Measurements from ENCODE around the gene KDM4B.

Gene KDM4B

DNA sequence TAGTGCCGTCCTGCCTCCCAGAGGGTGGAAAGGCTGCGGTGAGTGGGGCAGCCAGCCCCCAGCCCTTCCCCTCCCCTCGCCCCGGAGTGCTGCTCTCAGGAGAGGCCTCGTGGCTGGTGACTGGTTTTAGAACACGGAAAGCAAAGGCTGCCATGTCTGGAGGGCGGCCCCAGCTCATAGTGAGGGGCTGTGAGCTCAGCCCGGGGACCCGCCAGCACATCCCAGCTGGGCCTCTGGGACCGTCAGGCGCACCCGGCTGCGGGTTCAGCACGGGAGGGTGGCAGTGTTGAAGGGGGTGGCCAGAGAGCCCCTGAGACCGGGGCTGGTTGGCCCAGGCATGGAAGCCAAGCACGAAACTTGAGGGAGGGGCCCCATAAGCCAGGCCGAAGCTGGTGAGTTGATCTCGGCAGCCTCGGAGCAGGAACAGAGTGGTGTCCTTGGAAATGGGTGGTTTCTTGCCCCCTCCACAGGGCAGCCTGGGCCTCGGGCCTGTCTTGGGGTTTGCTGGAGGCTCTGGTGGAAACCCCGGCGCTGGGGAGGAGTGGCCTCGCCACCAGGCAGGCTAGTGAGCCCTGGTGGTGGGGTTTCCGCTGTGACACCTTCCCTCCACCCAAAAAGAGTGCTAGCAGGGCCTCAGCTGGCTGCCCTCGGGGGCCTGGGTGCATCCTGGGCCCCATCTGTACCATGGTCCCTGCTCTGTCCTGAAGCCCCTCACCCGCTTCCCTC is 157.7 kb downstream of the KDM4B start:
- no peak for DNase-seq

- no peak for DNase-seq
These were observed 158.8 kb downstream of the KDM4B start for GRCh38 chr19:5127717-5128116.

- DNase-seq = no peak
These were observed 159.5 kb downstream of the KDM4B start for GRCh38 chr19:5128251-5128935.

GRCh38 chr19:5128936-5129389 is 160.1 kb downstream of the KDM4B start:
- DNase-seq = no peak

GRCh38 chr19:5129691-5130090 is 160.8 kb downstream of the KDM4B start:
- DNase-seq = no peak

DNA sequence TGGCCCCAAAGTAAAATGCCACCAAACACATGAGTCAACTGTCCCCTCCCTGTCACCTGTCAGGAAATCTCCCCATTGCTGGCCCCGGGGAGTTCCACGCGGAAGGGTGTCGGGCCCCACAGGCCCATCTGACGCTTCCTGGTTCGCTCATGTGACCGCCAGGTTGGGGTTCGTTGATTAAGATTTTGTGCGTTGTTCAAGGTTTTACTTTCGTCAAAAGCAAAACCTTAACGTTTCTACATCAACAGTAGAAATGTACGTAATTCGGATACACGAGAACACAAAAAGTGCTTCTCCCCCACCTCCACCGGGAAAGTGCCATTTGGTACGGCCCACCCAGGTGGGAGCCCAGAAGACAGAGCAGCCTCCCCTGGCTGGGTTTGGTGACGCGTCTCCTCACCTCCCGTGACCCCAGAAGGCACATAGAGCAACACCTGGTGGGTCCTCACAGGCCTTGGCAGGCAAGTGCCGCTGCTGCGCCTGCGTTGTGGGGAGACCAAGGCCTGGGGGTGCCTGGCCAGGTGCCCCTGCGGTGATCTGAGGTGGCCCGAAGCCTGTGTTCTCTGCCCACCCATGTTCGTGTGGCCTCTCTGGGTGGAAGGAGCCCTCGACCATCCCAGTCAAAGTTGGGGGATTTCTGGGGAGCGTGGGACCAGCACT is 161.6 kb downstream of the KDM4B start:
- DNase-seq = no peak

DNA sequence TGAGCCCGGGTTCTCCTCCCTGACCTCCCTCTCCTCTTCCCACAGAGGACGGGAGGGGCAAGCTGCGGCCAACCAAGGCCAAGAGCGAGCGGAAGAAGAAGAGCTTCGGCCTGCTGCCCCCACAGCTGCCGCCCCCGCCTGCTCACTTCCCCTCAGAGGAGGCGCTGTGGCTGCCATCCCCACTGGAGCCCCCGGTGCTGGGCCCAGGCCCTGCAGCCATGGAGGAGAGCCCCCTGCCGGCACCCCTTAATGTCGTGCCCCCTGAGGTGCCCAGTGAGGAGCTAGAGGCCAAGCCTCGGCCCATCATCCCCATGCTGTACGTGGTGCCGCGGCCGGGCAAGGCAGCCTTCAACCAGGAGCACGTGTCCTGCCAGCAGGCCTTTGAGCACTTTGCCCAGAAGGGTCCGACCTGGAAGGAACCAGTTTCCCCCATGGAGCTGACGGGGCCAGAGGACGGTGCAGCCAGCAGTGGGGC is 162.2 kb downstream of the KDM4B start:
- DNase-seq = no peak

- DNase-seq = no peak
These were observed 162.7 kb downstream of the KDM4B start for GRCh38 chr19:5131506-5132205.

DNA sequence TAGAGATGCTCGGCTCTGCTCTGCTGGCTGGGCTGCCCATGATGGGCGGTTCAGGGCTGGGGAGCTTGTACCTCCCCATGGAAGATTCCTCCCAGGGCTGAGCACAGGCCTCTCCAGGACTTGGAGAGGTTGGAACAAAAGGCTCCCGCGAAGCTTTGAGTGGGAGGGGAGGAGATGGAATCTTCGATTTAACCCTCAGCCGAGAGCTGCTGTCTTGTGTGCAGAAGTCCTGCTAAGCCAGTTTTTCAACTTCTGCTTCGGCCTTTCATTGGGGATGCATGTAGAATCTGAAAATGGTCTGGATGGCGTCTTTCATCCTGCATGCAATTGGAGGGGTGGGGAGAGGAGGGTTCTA is 163.3 kb downstream of the KDM4B start:
- no peak for DNase-seq

GRCh38 chr19:5132698-5133651 is 164.1 kb downstream of the KDM4B start:
- DNase-seq = no peak

DNA sequence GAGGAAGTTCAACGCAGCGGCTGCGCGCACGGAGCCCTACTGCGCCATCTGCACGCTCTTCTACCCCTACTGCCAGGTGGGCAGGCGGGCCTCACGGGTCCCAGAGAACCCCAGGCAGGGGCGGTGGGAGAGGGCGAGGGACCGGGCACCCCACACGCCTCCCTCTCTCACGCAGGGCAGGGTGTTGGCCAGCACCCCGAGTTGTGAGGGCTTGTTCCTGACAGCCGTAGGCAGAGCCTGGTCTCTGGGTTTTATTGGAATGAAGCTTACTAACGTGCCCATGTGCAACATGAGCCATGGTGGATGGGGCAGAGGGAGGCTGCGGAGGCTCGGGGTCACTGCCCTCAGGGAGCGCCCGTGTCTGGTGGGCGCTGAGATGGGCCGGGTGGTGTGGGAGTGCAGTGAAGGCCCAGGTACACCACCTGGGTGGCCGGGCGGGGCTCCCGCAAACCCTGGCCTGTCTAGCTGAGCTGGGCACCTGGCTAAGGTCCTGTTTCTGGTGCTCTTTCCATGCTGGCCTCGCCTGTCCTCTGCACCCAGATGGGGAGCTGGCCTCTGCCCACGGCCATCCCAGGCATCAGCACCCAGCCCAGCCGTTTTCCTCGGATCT is 165.2 kb downstream of the KDM4B start:
- DNase-seq = no peak

DNA sequence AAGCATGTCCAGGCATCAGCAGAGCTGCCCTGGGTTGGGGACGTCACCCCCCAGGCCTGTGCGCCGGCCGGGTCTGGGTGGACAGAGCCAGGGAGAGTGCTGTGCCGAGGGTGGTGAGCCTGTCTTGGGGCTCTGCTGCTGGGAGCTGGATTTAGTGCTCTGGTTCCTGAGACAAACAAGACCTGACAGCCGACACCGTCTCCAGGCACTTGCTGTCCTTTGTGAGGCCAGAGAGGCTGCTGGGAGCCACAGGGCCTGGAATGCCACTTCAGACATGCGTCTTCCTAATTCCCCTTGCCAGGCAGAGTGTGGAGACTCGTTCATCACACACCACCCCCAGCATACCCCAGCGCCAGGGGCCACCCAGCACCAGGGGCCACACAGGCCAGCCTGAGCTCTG is 165.8 kb downstream of the KDM4B start:
- DNase-seq = no peak

- no peak for DNase-seq
These were observed 167.4 kb downstream of the KDM4B start for GRCh38 chr19:5136073-5136855.

- no peak for DNase-seq
These were observed 168.2 kb downstream of the KDM4B start for GRCh38 chr19:5137114-5137513.

DNA sequence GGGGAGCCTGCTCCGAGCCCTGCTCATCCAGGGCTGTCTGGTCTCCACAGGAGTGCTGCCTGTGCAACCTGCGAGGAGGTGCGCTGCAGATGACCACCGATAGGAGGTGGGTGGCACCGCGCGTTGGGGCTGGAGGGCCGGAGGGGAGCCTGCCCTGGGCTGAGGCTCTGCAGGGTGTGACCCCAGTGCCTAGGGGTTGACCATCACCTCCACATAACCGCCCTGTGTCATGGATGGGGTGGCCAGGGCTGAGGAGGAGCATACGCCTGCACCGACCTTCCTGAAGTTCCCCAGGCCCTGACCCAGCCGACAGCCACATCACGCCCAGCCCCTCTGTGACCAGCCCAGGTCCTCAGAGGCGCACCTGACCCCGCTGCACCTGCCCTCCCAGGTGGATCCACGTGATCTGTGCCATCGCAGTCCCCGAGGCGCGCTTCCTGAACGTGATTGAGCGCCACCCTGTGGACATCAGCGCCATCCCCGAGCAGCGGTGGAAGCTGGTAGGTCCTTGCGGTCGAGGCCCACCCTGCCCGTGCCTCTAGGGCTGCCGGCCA is 168.7 kb downstream of the KDM4B start:
- no peak for DNase-seq

- peak; percentile 83 for DNase-seq
These were observed 170.0 kb downstream of the KDM4B start for GRCh38 chr19:5138606-5139582.

DNA sequence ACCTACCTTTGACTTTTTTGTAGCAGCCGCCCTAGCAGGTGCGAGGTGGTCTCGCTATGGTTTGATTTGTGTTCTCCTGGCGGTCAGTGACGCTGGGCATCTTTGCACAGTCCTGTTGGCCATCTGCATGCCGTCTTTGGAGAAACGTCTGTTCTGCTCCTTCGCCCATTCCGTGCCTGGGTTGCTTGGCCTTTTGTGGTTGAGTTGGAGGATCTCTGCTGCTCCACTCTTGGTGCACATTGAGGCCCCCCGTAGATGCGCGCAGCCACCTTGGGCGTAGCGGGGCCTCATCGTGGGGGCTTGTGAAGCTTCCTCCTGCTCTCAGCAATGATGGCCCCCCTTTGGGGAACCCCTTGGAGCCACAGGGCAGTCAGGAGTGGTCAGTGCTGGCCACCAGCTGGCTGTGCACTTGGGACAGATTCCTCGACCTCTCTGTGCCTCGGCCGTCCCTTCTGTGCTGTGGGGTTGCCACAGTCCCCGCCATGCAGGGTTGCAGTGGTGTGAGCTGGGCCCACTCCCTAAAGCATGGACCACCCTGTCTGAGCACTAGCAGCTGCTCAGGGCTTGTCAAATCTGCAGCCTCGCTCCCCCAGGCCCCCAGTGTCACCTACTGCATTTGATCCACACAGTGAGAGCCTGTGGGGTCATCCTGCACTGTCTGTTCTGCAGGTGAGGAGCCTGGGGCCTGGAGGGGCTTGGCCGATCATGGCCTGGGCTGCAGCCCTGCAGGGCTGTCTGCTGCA is 170.8 kb downstream of the KDM4B start:
- DNase-seq = no peak

- DNase-seq = no peak
These were observed 172.4 kb downstream of the KDM4B start for GRCh38 chr19:5141129-5141849.

Data from KG1 (cell line).